Tongue (tissue), 2 donors: ENCODE results near the gene AGT. TPM values are rescaled to one million over a fixed set of nuclear protein-coding genes. Genes with fewer than 3 reads are reported as not detected.
"Not testable (repeated sequence)": the region's sequence is repeated elsewhere in the genome, so short reads cannot be mapped to it uniquely, and the experiment has no call there.

Experiments used
- DNase-seq: peaks from one replicate; pipeline ENCODE4 v3.0.0-alpha.2; 2015
- total RNA-seq: library from RNA; depleted of rRNA; stranded (reverse); fragments of >200 nt; gene quantifications from one replicate; pipeline ENCODE4 v1.2.3, GENCODE V29; 2014

Gene AGT
- total RNA-seq, 1 donor from 2014 or later: 21.8 TPM

DNA sequence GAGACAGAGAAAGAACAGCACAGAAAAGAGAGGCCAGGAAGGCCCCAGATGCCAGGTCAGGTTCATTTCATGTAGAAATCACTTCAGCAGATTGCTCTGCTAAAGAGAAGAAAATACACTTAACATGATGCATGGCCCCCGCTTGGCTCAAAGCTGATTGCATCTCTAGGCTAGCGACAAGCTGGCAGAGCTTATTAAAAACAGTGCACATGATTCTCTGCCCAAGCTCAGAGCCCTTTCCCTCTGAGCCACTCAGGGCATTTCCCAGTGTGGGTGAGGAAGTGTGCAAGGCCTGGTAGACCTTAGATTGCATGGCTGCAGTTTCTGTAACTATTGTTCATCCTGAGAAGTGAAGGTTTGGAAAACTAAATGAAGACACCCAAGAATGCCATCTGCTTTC is 30.0 kb upstream of the AGT start:
- DNase-seq: no peak

DNA sequence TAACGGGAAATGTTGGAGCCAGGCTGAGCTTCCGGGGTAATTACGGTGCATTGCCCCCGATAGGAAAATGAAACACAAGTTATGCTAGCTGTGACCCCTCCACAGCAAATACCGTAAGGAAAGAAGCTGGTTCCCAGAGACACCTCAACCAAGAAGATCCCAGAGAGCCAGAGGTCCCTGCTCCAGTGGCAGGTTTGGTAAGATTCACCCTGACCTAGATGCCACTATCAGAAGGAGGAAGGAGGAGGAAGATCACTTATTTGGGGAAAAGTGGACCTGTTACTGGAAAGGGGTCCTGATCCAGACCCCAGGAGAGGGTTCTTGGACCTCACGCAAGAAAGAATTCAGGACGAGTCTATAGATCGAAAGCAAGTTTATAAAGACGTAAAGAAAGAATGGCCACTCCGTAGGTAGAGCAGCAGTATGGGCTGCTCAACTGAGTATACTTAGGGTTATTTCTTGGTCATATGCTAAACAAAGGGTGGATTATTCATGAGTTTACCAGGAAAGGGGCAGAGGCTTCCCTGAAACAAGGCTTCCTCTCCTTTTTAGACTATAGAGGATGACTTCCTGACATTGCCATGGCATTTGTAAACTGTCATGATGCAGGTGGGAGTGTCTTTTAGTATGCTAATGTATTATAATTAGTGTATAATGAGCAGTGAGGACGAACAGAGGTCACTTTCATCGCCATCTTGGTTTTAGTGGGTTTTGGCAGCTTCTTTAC is 25.8 kb upstream of the AGT start:
- no peak for DNase-seq

DNA sequence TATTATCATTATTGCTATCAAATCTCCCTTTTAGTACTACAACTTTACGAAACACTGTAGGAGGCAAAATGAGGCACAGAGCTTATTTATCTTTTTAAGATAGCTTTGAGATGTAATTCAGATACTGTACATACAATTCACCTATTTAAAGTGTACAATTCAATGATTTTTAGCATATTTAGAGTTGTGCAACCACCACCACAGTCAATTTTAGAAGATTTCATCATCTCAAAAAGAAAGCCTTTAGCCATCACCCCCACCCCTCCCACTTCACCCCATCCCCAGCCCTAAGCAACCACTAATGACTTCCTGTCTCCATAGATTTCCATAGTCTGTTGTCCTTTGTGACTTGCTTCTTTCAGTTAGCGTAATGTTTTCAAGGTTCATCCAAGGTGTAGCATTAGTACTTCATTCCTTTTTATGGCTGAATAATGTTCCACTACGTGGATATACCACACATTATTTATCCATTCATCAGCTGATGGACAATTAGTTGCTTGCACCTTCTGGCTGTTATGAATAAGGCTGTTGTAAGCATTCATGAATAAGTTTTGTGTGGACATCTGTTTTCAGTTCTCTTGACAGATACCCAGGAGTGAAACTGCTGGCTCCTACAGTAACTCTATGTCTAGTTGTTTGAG is 23.8 kb upstream of the AGT start:
- no peak for DNase-seq

DNA sequence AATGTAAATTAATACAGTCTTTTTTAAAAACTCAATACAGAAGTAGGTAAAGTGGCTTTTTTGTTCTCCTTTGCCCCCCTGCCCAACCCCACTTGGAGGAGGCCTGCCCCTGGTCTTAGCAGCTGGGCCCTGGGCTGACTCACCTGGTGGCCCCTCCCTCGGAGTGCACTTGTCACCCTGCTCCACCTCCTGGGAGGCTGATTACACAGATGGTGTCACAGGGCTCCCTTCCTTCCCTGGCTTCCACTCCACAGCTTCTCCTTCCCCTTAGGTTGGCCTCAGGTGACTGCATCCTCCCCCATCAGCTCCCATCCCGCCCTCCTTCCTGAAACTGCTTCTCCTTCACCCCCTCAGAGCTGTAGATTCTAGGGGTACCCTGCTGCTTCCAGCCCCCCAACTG is 21.5 kb upstream of the AGT start:
- DNase-seq: no peak

DNA sequence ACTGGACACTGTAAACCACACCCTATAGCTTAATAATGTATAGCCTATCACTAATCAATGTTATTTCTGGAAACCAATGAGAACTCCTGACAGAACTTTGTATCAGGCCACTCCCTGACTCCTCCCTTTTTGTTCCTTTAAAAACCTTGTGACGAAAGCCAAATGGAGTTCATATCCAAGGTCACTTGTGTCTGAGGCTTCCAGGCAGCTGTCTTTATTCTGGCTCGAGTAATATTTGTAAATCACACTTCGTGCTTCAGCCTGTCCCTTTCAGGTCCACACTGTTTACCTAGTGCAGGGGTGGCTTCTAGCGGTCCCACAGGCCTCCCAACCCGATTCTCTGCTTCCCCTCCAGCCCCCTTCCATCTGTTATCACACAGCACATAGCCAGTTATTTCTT is 17.1 kb upstream of the AGT start:
- DNase-seq: peak; percentile 72

DNA sequence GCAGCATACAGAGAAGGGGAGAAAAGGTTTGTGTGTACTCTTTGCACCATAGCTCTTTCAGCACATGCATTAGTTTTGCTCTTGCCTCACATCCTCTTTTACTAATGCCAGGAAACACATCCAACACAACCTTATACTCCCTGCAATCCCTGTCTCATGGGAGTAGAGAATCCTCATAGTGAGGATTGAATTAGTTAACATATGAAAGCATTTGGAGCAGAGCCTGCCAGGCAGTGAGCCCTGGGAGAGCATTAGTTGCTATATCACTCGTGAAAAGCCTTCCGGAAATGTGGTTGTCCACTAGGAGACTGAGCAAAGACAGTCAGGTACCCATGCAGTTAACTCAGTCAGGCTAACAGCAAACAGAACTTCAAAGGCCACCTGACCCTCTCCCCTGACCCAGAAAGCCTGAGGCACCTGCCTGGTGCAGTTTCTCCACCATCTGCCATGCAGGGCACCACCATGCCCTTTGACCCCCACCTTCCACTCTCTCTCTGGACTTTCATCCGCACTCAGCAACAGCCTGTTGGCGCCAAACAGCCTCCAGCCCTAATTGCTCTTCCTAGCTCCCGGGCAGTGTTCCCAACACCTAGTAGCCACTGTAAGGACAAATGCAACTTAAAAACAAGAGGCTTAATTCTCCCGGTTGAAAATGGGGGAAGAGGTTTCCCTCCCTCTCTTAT is 14.9 kb upstream of the AGT start:
- peak; percentile 73 for DNase-seq

DNA sequence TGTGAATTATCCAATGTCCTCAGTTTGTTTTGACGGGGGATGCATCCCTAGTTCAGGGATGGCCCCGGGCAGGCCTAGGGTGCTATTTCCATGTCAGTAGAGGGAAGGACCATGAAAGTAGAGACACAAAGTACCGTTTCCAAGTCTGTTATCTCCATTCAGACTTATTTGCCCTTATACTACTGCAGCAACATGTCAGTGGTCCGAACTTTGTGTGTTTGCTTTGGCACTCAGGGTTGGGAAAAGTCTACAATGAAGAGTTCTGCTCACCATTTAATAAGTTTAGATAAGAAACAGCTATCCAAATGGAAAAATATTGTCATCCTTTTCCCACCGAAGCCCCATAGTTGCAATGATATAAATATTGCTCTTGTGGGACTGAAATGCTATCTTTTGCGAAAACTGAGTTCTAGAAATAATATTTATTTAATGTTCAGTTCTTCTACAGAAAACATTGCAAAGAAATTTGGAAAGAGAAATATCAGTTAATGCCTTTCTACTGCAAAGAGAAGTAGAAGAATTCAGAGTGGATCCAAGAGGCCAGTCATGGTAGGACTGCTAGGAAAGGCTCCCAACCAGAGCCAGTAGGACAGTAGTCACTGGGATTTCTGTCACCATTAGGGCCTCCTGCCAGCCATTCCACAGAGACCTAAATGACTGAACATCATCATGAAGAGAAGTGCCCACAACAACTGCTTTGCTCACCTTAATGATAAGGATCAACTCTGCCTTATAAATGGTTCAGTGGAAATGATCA is 11.5 kb upstream of the AGT start:
- no peak for DNase-seq

DNA sequence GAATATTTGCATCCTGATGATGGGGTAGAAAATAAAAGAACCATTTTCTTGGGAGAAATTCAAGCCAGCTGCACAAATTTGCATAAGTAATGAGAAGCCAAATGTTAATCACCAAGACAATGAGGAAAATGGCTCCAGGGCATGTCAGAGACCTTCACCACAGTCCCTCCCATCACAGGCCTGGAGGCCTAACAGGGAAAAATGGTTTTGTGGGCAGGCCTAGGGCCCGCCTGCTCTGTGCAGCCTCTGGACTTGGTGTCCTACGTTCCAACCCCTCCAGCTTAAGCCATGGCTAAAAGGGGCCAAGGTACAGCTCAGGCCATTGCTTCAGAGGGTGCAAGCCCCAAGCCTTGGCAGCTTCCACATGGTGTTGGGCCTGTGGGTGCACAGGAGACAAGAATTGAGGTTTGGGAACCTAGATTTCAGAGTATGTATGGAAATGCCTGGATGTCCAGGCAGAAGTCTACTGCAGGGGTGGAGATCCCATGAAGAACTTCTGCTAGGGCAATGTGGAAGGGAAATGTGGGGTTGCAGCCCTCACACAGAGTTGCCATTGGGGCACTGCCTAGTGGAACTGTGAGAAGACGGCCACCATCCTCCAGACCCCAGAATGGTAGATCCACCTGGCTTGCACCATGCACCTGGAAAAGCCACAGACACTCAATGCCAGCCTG is 8.1 kb upstream of the AGT start:
- DNase-seq: not testable (repeated sequence)

DNA sequence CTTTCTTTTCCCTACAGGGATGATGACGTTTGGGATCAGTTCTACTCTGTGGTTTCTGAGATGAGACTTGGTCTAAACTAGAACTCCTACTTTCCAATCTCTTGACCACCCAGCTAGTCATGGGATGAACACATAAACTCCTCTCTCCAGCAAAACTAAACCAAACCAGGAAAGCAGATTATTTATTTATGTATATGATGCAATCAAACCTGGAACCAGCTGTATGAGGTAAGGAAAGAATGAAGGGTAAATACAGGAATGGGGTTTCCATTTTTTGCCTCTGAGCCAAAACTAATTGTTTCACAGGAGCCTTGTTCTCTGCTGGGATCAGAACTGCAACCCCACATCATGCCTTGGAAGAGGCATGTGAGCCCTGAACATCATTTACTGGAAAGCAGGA is 3.3 kb upstream of the AGT start:
- no peak for DNase-seq

DNA sequence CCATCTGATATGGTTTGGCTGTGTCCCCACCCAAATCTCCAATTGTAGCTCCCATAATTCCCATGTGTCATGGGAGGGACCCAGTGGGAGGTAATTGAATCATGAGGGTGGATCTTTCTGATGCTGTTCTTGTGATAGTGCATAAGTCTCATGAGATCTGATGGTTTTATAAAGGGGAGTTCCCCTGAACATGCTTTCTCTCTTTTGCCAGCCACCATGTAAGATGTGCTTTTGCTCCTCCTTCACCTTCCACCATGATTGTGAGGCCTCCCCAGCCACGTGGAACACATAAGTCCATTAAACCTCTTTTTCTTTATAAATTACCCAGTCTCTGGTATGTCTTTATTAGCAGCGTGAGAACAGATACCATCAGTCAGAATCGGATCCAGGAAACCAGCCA is 2.5 kb upstream of the AGT start:
- DNase-seq: not testable (repeated sequence)

DNA sequence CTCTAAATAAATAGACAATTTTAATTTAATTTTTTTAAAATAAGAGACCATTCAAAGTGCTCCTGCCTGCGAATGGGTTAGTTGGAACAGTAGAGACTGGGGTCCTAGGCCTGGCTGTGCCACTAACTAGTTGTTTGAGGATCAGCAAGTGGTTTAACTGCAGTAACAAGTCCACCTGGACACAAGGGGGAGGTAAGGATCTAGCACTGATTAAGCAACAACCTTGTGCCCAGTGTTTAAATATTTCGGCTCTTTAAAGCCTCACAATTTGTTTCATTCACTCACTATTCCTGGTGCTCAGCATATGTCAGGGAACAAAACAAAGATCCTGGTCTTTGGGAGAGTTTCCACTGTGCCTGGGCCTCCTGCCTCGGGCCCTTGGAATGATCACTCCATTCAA is 1.6 kb upstream of the AGT start:
- DNase-seq: no peak

DNA sequence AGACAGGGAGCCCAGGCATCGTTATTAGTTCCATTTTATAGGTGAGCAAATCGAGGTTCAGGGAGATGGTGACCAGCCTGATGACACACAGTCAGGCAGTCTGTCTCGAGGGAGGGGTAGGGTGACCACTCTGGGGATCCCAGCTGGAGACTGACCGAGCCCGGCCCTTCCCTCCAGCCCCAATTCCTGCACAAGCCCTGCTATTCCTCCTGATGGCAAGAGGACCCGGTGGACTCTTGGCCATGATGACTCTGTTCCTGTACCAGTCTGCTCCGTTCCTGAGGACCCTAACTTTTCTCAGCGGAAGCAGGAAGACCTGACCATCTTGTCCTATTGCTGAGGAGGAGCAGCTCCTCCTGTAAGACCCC is 391 bp downstream of the AGT start:
- no peak for DNase-seq

DNA sequence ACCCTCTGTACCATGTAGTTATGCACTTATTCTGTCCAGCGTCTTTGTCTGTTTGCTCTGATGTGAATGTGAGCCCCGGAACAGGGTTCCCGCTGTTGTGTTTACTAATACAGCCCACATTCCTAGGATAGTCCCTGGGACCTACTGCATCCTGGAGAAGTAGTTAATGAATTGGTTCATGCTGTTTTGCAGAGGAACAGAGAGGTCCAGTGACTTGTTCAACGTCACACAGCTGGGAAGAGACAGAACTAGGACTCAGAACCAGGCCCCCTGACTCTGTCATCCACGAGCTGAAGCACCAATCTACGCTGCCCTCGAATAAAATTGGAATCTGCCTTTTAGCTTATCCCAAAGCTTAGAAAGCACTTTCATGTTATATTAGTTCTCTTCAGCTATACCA is 784 bp downstream of the AGT start:
- no peak for DNase-seq

DNA sequence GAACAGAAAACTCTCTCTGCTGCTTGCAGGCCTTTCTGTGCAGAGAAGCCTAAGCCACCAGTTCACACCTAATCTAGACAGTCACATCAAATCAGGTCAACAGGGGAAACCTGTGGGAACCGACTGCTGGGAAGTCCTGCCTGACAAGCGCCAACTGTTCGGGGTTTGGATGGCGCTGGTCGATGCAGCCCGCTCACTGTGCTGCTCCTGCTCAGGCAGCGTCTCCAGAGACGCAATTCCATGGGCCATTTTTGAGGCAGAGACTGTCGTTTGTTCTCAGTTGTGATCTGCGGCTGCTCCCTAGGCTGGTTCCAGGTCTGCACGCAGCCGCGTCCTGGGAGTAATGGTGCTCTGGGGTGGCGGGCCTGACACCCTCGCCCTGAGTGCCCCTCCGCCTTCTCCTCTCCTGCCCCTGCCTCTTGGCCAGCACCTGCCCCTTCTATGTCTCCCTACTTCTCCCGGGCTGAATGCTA is 1.4 kb downstream of the AGT start:
- DNase-seq: no peak

DNA sequence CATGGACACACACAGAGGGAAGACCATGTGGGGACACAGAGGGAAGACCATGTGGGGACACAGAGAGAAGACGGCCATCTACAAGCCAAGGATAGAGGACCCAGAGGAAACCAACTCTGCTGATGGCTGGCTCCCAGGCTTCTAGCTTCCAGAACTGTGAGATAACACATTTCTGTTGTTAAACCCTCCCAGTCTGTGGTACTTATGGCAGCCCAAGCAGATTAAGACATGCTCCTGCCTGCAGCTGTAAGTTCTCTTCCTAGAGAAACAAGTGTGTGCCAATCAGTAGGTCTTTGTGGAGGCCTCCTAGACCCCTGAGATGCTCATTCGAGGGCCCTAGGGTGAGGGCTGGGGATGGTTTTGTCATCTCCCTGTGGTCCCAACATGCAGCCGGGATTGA is 2.7 kb downstream of the AGT start:
- no peak for DNase-seq

DNA sequence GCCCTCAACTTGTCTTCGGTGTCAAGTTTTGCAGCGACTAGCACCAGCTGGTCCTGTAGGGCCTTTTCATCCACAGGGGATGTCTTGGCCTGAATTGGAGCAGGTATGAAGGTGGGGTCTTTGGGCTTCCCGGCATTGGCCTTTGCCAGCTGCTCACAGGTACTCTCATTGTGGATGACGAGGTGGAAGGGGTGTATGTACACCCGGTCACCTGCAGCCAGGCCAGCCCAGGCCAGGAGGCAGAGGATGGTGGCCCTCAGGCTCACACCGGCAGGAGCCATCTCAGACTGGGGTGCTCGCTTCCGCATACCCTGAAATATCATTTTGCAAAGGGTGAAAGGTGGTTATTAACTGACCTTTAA is 3.4 kb downstream of the AGT start:
- DNase-seq: no peak

DNA sequence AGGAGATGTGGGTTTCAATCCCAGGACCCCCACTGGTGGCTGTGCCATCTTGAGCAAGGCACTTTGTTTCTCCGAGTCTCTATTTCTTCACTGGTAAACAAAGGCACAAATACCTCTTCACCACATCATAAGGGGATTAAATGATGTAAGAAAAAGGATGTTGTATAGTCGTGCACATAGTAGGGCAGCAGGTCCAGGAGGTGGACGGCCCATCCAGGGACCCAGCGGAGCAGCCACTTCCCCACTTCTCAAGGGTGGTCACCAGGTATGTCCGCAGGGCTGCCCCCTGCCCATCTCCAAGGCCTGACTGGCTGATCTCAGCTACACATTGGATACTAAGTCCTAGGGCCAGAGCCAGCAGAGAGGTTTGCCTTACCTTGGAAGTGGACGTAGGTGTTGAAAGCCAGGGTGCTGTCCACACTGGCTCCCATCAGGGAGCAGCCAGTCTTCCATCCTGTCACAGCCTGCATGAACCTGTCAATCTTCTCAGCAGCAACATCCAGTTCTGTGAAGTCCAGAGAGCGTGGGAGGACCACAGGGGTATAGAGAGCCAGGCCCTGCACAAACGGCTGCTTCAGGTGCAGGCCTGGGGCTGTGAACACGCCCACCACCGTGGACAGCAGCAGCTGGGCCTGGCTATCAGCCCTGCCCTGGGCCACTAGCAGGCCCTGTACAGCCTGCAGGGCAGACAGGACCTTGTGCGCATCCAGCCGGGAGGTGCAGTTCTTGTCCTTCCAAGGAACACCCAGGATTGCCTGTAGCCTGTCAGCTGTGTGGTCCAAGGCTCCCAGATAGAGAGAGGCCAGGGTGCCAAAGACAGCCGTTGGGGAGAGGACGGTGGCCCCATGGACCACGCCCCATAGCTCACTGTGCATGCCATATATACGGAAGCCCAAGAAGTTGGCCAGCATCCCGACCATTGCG is 4.0 kb downstream of the AGT start:
- no peak for DNase-seq

DNA sequence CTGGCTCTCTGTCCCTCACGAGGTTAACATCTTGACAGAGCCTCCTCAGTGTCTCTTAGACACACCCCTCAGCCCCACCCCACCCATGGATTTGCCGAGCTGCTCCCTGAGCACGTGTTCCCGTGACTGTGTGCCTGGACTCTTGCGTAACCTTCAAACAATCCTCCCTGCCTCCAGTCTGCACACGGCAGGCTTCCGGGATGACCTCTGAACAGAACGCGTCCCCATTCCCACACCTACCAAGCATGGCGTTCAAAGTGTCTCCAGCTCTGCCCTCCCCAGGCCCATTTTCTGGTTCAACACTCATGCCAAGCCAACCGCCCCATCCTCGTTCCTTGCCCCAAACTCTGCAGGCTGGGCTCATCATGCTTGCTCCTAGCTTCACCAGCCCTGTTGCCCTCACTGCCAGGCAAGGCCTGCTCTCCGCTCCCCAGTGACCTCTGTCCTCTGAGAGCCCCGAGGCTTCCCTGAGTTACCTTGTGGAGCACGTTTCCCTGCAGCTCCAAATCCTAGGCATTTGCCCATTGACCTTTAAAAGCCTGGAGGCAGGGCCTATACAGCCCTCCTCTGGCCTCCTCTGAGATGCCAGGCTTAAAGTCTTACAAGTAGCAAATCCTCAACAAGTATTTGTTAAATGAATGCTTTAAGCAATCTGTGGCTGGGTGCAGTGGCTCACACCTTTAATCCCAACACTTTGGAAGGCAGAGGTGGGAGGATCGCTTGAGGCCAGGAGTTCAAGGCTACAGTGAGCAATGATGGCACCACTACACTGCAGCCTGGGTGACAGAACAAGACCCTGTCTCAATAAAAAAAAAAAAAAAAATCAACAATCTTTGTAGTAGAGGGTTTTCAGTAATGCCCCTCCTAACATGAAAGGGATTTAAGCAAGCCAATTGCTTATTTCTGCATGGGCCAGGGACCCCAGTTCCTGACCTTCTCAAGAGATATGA is 5.0 kb downstream of the AGT start:
- no peak for DNase-seq

DNA sequence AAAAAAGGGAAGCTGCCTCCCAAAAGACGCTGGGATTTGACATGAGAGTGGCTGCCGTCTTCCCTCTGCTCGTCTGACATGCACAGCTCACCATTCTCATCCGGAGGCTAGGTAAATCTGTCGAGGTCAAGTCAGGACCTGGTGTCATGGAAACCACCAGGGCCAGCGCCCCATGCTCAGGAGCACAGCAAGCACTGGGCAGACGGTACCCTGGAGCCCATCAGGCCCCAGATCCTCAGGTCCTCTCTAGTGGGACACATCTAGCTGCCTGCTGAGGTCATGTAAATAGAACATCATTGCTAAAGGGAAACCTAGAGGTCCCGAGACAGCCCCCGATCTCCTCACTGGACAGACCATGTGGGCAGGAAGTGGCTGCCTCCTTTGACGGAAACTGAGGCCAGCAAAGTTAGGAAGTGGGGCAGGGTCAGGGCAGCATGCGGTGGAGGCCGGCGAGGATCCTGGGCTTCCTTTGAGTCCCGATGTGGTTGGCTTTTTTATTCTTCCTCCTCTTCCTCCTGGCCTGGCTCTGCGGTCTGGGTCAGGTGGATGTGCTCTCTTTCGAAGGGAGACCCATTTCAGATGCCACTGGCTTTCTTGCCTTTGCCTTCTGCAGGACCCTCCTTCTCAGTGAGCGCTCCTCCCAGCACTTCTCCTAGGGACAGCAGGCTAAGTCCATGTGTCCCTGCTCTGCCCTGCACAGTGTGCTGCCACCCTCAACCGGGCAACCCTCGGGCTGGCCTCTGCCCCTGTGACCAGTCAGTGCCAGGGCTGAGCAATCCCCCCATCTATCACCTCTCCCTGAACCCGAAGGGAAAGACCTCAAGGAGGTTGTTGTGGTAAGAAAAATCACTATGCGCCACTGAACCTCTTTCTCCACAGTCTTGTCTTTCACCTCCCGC is 5.9 kb downstream of the AGT start:
- DNase-seq: no peak
